PC-9 (cell line): ENCODE results near the gene RAE1. TPM values are rescaled to one million over a fixed set of nuclear protein-coding genes. Genes with fewer than 3 reads are reported as not detected.

Experiments used
- BruUV-seq: library from RNA; stranded (reverse); fragments of 400-500 nt; replicated peaks from 2 replicates; lab custom pipeline; 2021; lab: Mats Ljungman, UMichigan
- CTCF ChIA-PET: fragments of 300-600 bp; sonication (Branson Sonifier 250); formaldehyde crosslinking; loops from one replicate; lab custom pipeline; 2022; ENCODE audit warnings: antibody characterized with exemption; lab: Charles Lee
- POLR2A ChIA-PET: fragments of 300-600 bp; sonication (Branson Sonifier 250); formaldehyde crosslinking; loops from one replicate; lab custom pipeline; 2022; ENCODE audit warnings: antibody characterized with exemption; ENCODE audit not compliant: unreplicated experiment; lab: Charles Lee
- DNase-seq, 2 experiments: peaks; one replicate each; pipeline versions ENCODE4 v3.0.0 to v3.0.0-alpha.2; 2015 to 2022; ENCODE audit warnings: mixed read lengths in 1 of 2
- H2AFZ ChIP-seq: fragments of 200-600 bp; sonication (generic); 2 replicates; pipeline ENCODE4 v1.8.1; 2017; ENCODE audit warnings: antibody characterized with exemption
- H3F3A ChIP-seq: fragments of 200-600 bp; sonication (generic); 2 replicates; pipeline ENCODE4 v1.8.1; 2017; ENCODE audit warnings: antibody characterized with exemption, mild to moderate bottlenecking, low read depth; ENCODE audit not compliant: insufficient read depth
- H3K27ac ChIP-seq: fragments of 200-600 bp; sonication (generic); 2 replicates; pipeline ENCODE4 v1.6.1; 2016; ENCODE audit warnings: mixed run types
- H3K27me3 ChIP-seq: fragments of 200-600 bp; sonication (generic); 2 replicates; pipeline ENCODE4 v1.6.1; 2016; ENCODE audit warnings: low read depth, mixed run types; ENCODE audit not compliant: insufficient read depth
- H3K36me3 ChIP-seq: fragments of 200-600 bp; sonication (generic); 2 replicates; pipeline ENCODE4 v1.6.1; 2016; ENCODE audit warnings: low read depth, mixed run types
- H3K4me1 ChIP-seq: fragments of 200-600 bp; sonication (generic); replicated peaks from 2 replicates; pipeline ENCODE4 v1.6.1; 2016; ENCODE audit warnings: mixed run types; ENCODE audit not compliant: insufficient read depth
- H3K4me2 ChIP-seq: fragments of 200-600 bp; sonication (generic); 2 replicates; pipeline ENCODE4 v1.6.1; 2017; ENCODE audit warnings: mixed run types
- H3K4me3 ChIP-seq: fragments of 200-600 bp; sonication (generic); 2 replicates; pipeline ENCODE4 v1.6.1; 2016; ENCODE audit warnings: mixed run types
- H3K79me2 ChIP-seq: fragments of 200-600 bp; sonication (generic); 2 replicates; pipeline ENCODE4 v1.6.1; 2017; ENCODE audit warnings: low read depth, mixed run types
- H3K9me2 ChIP-seq: fragments of 200-600 bp; sonication (generic); 2 replicates; pipeline ENCODE4 v1.8.1; 2017; ENCODE audit warnings: mild to moderate bottlenecking; ENCODE audit not compliant: insufficient read depth
- H3K9me3 ChIP-seq: fragments of 200-600 bp; sonication (generic); 2 replicates; pipeline ENCODE4 v1.8.1; 2016; ENCODE audit warnings: low read depth; ENCODE audit not compliant: insufficient read depth
- H4K20me1 ChIP-seq: fragments of 200-600 bp; sonication (generic); 2 replicates; pipeline ENCODE4 v1.8.1; 2017; ENCODE audit not compliant: insufficient read depth
- EZH2 ChIP-seq: fragments of 200-600 bp; sonication (generic); IDR thresholded peaks from 2 replicates; pipeline ENCODE4 v1.8.0; 2017; ENCODE audit warnings: antibody characterized with exemption, low read depth
- intact Hi-C: fragments of 100-400 bp; cut with micrococcal nuclease; formaldehyde crosslinking; loops from one replicate; pipeline ENCODE4 v1.10.0; 2022; ENCODE audit not compliant: unreplicated experiment
- total RNA-seq: library from RNA; stranded (reverse); gene quantifications from 2 replicates; pipeline ENCODE4 v1.2.3, GENCODE V29; 2021
- TF ChIP-seq, protein P1 (sequence below): fragments of 200-600 bp; sonication (generic); conservative IDR thresholded peaks from 2 replicates; pipeline ENCODE4 v1.6.1; 2017; ENCODE audit warnings: mixed run types, antibody characterized with exemption, mild to moderate bottlenecking, moderate library complexity

RAE1 gene
- total RNA-seq, 1 experiment from 2014 or later: 38.4 TPM

DNA sequence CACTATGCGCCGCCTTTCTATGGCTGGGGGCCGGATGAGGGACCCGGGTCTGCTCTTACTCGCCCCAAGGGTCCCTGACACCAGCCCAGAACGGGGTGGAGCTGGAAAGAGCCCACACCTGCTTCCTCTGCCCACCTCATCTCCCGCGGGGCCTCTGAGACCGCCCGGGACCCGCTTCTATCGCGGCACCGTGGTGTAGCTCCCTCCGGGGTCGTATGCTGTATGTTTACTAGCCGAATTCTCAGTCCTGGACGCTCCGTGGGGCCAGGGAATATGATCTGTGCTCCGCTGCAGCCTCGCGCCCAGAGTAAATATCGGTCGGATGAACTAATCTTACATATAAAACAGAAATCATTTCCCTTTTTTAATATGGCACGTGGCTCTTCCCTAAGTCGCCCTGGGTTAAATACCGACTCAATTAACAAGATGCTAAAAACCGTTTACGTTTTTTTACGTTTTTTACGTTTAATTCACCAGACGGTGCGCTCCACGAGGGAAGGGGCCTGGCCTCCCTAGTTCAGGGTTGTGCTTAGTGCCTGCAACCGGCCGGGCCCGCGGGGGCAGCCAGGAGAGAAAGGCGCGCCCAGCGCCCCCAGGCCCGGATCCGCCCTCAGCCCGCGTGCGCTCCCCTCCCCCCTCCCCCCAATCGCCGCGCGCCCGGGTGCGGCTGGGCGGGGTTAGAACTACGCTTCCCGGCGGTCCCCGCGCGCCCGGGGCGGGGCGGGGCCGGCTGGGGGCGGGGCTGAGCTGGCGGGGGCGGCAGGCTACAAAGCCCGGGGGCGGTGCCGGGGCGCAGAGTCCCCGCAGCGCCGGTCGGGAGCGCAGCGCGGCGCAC is 39.8 kb downstream of the RAE1 start, which contains the start of gene RBM38:
RBM38 (plus strand) TSS at position 793 of the 835 bp plus-strand sequence. CDS start 186 bp downstream, outside the sequence.
- Histone ChIP-seq H3K9me3 (no peaks in the 10 kb centered on the region), H3F3A (peaks cover 13% of the 10 kb centered on the region; the same call in 1 of the 2 replicates), H3K79me2 (no peaks in the 10 kb centered on the region), H3K4me1 (peaks cover 12% of the 10 kb centered on the region), H3K27me3 (no peaks in the 10 kb centered on the region), H3K4me2 (peak within 1 kb of the TSS; percentile 83), H2AFZ (peak within 1 kb of the TSS; percentile 92), H3K9me2 (no peaks in the 10 kb centered on the region), H3K4me3 (peak within 1 kb of the TSS; percentile 80), H3K36me3 (no peaks in the 10 kb centered on the region), H4K20me1 (0 out of 2 replicates have a peak, but pooled peaks cover 7% of the 10 kb centered on the region), H3K27ac (no peak within 1 kb of the TSS)
- TF ChIP-seq, protein P1, sequence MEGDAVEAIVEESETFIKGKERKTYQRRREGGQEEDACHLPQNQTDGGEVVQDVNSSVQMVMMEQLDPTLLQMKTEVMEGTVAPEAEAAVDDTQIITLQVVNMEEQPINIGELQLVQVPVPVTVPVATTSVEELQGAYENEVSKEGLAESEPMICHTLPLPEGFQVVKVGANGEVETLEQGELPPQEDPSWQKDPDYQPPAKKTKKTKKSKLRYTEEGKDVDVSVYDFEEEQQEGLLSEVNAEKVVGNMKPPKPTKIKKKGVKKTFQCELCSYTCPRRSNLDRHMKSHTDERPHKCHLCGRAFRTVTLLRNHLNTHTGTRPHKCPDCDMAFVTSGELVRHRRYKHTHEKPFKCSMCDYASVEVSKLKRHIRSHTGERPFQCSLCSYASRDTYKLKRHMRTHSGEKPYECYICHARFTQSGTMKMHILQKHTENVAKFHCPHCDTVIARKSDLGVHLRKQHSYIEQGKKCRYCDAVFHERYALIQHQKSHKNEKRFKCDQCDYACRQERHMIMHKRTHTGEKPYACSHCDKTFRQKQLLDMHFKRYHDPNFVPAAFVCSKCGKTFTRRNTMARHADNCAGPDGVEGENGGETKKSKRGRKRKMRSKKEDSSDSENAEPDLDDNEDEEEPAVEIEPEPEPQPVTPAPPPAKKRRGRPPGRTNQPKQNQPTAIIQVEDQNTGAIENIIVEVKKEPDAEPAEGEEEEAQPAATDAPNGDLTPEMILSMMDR: no peak
- no peak for TF ChIP-seq EZH2
- intact Hi-C loops: no loop called here
- ChIA-PET CTCF (interaction anchor here (0.7 to 1.3 kb wide), 2 partner anchors 83 to 227 kb away, joined by 3 read pairs; no protein-coding TSS in a partner anchor), POLR2A (interaction anchor here (0.5 to 0.6 kb wide), 3 partner anchors 36 to 58 kb away, joined by 3 to 4 read pairs (median 3); no protein-coding TSS in a partner anchor)
- DNase-seq: peak in 1 of 2 experiments; percentile 61
- BruUV-seq: no TSS peak

DNA sequence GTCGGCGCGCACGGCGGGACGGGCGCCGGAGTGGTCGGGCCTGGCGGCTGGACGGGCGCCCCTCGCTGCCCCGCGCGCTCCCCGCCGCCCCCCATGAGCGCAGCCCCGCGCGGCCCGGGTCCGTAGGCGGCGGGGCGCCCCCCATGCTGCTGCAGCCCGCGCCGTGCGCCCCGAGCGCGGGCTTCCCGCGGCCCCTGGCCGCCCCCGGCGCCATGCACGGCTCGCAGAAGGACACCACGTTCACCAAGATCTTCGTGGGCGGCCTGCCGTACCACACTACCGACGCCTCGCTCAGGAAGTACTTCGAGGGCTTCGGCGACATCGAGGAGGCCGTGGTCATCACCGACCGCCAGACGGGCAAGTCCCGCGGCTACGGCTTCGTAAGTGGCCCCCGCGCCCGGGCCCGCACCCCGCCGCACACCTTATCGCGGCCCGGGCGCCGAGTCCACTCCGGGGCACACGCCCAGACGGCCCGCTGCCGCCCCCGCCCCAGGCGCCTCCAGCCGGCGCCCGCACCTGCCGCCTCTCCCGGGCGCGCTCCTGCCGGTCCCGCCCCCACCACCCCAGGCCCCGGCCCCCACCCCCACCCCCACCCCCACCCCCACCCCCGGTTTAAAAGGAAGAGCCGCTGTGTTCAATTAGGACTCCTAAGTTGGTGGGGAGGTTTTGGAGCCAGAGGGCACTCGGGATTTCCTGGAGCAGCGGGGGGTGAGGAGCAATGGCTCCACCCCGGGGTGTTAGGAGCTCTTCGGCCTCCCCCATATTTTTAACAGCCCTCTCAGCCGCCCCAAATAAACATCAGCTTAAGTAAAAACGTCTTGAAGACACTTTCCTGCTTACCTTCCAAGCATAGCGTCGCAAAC is 40.6 kb downstream of the RAE1 start:
- POLR2A ChIA-PET: interaction anchor here (0.5 to 0.6 kb wide), 3 partner anchors 36 to 57 kb away, joined by 3 to 10 read pairs (median 3); no protein-coding TSS in a partner anchor
- intact Hi-C loops: loop anchor here (2.0 kb wide), 1 partner anchor 43 kb away; no protein-coding TSS in a partner anchor
- no TSS peak for BruUV-seq

More for the DNA sequence above, 40.6 kb downstream of the RAE1 start:
- H2AFZ ChIP-seq: peak overlapping the region; percentile 92
- TF ChIP-seq EZH2: no peak
- TF ChIP-seq, protein P1: no peak
- CTCF ChIA-PET: interaction anchor here (0.6 to 1.3 kb wide), 3 partner anchors 82 to 228 kb away, joined by 3 to 5 read pairs (median 3); no protein-coding TSS in a partner anchor
- no peaks in the 10 kb centered on the region for H3K79me2 ChIP-seq
- H3K27me3 ChIP-seq: no peaks in the 10 kb centered on the region
- H3K9me2 ChIP-seq: no peaks in the 10 kb centered on the region
- peak overlapping the region; percentile 80 for H3K4me3 ChIP-seq
- H3F3A ChIP-seq: peaks cover 13% of the 10 kb centered on the region; the same call in 1 of the 2 replicates
- H3K4me1 ChIP-seq: peaks cover 12% of the 10 kb centered on the region
- DNase-seq: no peak
- H3K27ac ChIP-seq: no peak overlapping the region
- no peaks in the 10 kb centered on the region for H3K36me3 ChIP-seq
- 0 out of 2 replicates have a peak, but pooled peaks cover 7% of the 10 kb centered on the region for H4K20me1 ChIP-seq
- H3K9me3 ChIP-seq: no peaks in the 10 kb centered on the region
- H3K4me2 ChIP-seq: peak overlapping the region; percentile 80
